PC-3 (cell line): ENCODE results near the gene AFG1L. TPM values are rescaled to one million over a fixed set of nuclear protein-coding genes. Genes with fewer than 3 reads are reported as not detected.

Experiments used
- ATAC-seq: fragments of 200-7000 bp; cut with Tn5 transposase; 2 replicates; pipeline ENCODE4 v1.9.1; 2020; ENCODE audit warnings: mild to moderate bottlenecking, moderate library complexity
- BruUV-seq: library from RNA; stranded (reverse); fragments of 400-500 nt; replicated peaks from 2 replicates; lab custom pipeline; 2021; lab: Mats Ljungman, UMichigan
- CTCF ChIA-PET: fragments of 300-600 bp; sonication (Branson Sonifier 250); formaldehyde crosslinking; loops from one replicate; lab custom pipeline; 2022; ENCODE audit warnings: antibody characterized with exemption; lab: Charles Lee
- POLR2A ChIA-PET: fragments of 300-600 bp; sonication (Branson Sonifier 250); formaldehyde crosslinking; loops from one replicate; lab custom pipeline; 2022; ENCODE audit warnings: antibody characterized with exemption; ENCODE audit not compliant: unreplicated experiment; lab: Charles Lee
- DNase-seq: peaks from one replicate; pipeline ENCODE4 v3.0.0-alpha.2; 2015
- H2AFZ ChIP-seq: fragments of 300-600 bp; sonication (generic); 2 replicates; pipeline ENCODE4 v1.6.0; 2016; ENCODE audit warnings: antibody characterized with exemption, low read length
- H3F3A ChIP-seq: fragments of 300-600 bp; sonication (generic); one replicate; pipeline ENCODE4 v1.6.0; 2017; ENCODE audit warnings: antibody characterized with exemption, low read length, control low read depth, mild to moderate bottlenecking; ENCODE audit not compliant: unreplicated experiment
- H3K27ac ChIP-seq: fragments of 300-600 bp; sonication (generic); 2 replicates; pipeline ENCODE4 v1.5.1; 2016; ENCODE audit warnings: mild to moderate bottlenecking, low read length
- H3K27me3 ChIP-seq: fragments of 300-600 bp; sonication (generic); 2 replicates; pipeline ENCODE4 v1.6.1; 2016; ENCODE audit warnings: low read length, mixed read lengths
- H3K36me3 ChIP-seq: fragments of 300-600 bp; sonication (generic); 2 replicates; pipeline ENCODE4 v1.6.1; 2016; ENCODE audit warnings: low read depth, mixed run types, low read length, mixed read lengths
- H3K4me1 ChIP-seq: fragments of 300-600 bp; sonication (generic); 2 replicates; pipeline ENCODE4 v1.5.1; 2016; ENCODE audit warnings: low read length; ENCODE audit not compliant: insufficient read depth
- H3K4me2 ChIP-seq: fragments of 300-600 bp; sonication (generic); 2 replicates; pipeline ENCODE4 v1.6.0; 2016; ENCODE audit warnings: low read length
- H3K4me3 ChIP-seq: fragments of 300-600 bp; sonication (generic); 2 replicates; pipeline ENCODE4 v1.5.1; 2016; ENCODE audit warnings: mild to moderate bottlenecking, low read length, mixed read lengths
- H3K79me2 ChIP-seq: fragments of 300-600 bp; sonication (generic); 2 replicates; pipeline ENCODE4 v1.6.1; 2017; ENCODE audit warnings: low read length, mixed read lengths
- H3K9ac ChIP-seq: fragments of 300-600 bp; sonication (generic); 2 replicates; pipeline ENCODE4 v1.6.0; 2016; ENCODE audit warnings: mild to moderate bottlenecking, low read length
- H3K9me2 ChIP-seq: fragments of 300-600 bp; sonication (generic); replicated peaks from 2 replicates; pipeline ENCODE4 v1.6.1; 2016; ENCODE audit warnings: mixed run types, low read length, mixed read lengths
- H3K9me3 ChIP-seq: fragments of 300-600 bp; sonication (generic); 2 replicates; pipeline ENCODE4 v1.6.1; 2016; ENCODE audit warnings: low read length, mixed read lengths
- H4K20me1 ChIP-seq: fragments of 300-600 bp; sonication (generic); 2 replicates; pipeline ENCODE4 v1.6.1; 2016; ENCODE audit warnings: low read length, mixed read lengths
- EZH2 ChIP-seq: fragments of 300-600 bp; sonication (generic); IDR thresholded peaks from one replicate; pipeline ENCODE4 v1.6.1; 2017; ENCODE audit warnings: antibody characterized with exemption, mild to moderate bottlenecking, low read length; ENCODE audit not compliant: unreplicated experiment
- EZH2phosphoT487 ChIP-seq: fragments of 300-600 bp; sonication (generic); IDR thresholded peaks from 2 replicates; pipeline ENCODE4 v1.6.1; 2018; ENCODE audit warnings: mild to moderate bottlenecking, antibody characterized with exemption, low read length, borderline replicate concordance
- intact Hi-C: fragments of 100-400 bp; cut with micrococcal nuclease; formaldehyde crosslinking; loops from 2 replicates; pipeline ENCODE4 v1.9.0; 2023
- total RNA-seq: library from RNA; depleted of rRNA; stranded (reverse); fragments of >200 nt; gene quantifications from 2 replicates; pipeline ENCODE4 v1.2.3, GENCODE V29; 2014
- TF ChIP-seq, protein P1 (sequence below): fragments of 300-600 bp; sonication (generic); conservative IDR thresholded peaks from 2 replicates; pipeline ENCODE4 v1.5.1; 2017; ENCODE audit warnings: antibody characterized with exemption, low read depth, mild to moderate bottlenecking, low read length

AFG1L gene
- total RNA-seq, 1 experiment from 2014 or later, result 3.6 TPM

DNA sequence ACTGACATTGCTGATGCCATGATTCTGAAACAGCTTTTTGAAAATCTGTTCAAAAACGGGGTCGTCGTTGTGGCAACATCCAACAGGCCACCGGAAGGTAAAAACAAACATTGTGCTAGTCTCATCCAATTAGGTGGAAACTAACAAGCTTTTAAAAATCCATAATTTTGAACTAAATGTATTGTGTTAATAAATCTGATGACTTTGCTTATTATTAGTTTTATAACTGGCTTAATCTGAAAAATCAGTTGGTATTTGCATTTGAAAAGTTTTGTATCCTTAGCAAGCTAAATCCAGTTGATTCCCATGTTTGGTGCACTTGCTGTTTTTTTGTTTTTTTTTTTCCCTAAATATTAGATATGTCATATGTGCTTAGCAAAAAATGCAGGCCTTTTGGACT lies 71.4 kb downstream of the AFG1L start:
- ATAC-seq (no peak), DNase-seq (no peak)
- intact Hi-C loops, result no loop called here
- Histone ChIP-seq H3K4me3 (no peak overlapping the region), H3K9me2 (no peaks in the 10 kb centered on the region), H3K36me3 (no peaks in the 10 kb centered on the region), H3K27ac (no peak overlapping the region), H3K79me2 (no peaks in the 10 kb centered on the region), H2AFZ (no peak overlapping the region), H3K9me3 (no peaks in the 10 kb centered on the region), H3K4me2 (no peak overlapping the region), H3K27me3 (no peaks in the 10 kb centered on the region), H3F3A (no peaks in the 10 kb centered on the region), H4K20me1 (no peaks in the 10 kb centered on the region), H3K9ac (no peak overlapping the region), H3K4me1 (no peaks in the 10 kb centered on the region)
- BruUV-seq, result no TSS peak
- TF ChIP-seq EZH2phosphoT487 (no peak), EZH2 (no peak)
- TF ChIP-seq, protein P1, sequence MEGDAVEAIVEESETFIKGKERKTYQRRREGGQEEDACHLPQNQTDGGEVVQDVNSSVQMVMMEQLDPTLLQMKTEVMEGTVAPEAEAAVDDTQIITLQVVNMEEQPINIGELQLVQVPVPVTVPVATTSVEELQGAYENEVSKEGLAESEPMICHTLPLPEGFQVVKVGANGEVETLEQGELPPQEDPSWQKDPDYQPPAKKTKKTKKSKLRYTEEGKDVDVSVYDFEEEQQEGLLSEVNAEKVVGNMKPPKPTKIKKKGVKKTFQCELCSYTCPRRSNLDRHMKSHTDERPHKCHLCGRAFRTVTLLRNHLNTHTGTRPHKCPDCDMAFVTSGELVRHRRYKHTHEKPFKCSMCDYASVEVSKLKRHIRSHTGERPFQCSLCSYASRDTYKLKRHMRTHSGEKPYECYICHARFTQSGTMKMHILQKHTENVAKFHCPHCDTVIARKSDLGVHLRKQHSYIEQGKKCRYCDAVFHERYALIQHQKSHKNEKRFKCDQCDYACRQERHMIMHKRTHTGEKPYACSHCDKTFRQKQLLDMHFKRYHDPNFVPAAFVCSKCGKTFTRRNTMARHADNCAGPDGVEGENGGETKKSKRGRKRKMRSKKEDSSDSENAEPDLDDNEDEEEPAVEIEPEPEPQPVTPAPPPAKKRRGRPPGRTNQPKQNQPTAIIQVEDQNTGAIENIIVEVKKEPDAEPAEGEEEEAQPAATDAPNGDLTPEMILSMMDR, result no peak
- CTCF ChIA-PET, result no interaction called here
- POLR2A ChIA-PET, result no interaction called here

DNA sequence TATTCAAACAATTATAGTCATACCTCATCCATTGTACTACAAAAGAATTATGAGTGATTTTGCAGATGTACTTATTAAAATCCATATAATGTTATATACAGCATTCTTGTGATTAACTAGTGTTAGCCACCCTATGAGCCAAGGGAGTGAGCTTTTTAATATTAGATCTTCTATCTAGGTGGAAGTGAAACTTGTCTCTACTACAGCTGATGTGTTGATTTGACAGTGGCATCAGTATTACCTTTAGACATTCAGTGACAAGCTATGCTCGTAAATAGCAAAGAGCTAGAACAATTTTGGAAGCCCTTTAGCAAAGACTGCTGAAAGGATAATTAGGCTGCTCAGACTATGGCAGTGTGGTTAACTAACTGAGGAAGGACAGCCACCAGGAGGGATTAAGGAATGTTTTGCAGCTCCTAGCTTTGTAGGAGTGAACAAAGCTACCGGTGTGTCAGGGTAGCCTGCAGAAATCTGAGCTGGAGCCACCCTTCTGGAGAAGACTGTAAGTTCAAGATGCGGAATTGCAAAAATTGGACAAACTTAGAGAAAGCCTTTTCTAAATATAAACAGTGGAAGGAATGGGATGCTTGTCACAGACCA lies 73.7 kb downstream of the AFG1L start:
- TF ChIP-seq EZH2, result no peak
- TF ChIP-seq, protein P1, result no peak
- no peak for TF ChIP-seq EZH2phosphoT487
- no peak overlapping the region for H3K4me3 ChIP-seq
- no peaks in the 10 kb centered on the region for H3K9me3 ChIP-seq
- POLR2A ChIA-PET, result no interaction called here
- intact Hi-C loops, result no loop called here
- H3F3A ChIP-seq, result no peaks in the 10 kb centered on the region
- no peaks in the 10 kb centered on the region for H4K20me1 ChIP-seq
- H3K27me3 ChIP-seq, result no peaks in the 10 kb centered on the region
- no peak for DNase-seq
- no peaks in the 10 kb centered on the region for H3K79me2 ChIP-seq
- no peak overlapping the region for H2AFZ ChIP-seq
- H3K36me3 ChIP-seq, result no peaks in the 10 kb centered on the region
- H3K9ac ChIP-seq, result no peak overlapping the region
- H3K4me1 ChIP-seq, result no peaks in the 10 kb centered on the region
- CTCF ChIA-PET, result no interaction called here
- ATAC-seq, result no peak
- no peak overlapping the region for H3K4me2 ChIP-seq
- no TSS peak for BruUV-seq
- no peak overlapping the region for H3K27ac ChIP-seq
- H3K9me2 ChIP-seq, result no peaks in the 10 kb centered on the region

DNA sequence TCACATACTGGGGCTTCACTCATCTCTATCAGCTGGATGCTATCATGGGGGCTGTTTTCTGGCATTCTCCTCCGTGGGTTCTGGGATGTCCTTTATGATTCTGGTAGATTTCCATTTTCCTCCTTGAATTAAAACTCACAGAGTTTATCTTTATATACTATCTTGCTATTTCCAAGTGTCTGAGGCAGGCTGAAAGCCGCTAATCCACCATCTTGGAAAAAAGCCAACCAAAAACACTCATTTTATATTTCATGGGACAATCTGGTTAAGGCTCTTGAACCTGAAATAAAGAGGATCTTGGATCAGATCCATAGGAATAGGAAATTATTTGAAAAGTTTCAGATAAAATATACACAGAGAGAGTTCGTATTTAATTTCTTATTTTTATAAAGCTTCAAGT lies 86.0 kb downstream of the AFG1L start:
- H3K9me2 ChIP-seq, result no peaks in the 10 kb centered on the region

More for the DNA sequence above, 86.0 kb downstream of the AFG1L start:
- no TSS peak for BruUV-seq
- Histone ChIP-seq H3K9ac (no peak overlapping the region), H3K4me3 (no peak overlapping the region), H3K9me3 (no peaks in the 10 kb centered on the region), H4K20me1 (no peaks in the 10 kb centered on the region), H3K4me2 (no peak overlapping the region), H3K36me3 (no peaks in the 10 kb centered on the region), H3K4me1 (no peaks in the 10 kb centered on the region), H3F3A (no peaks in the 10 kb centered on the region), H2AFZ (no peak overlapping the region), H3K27ac (no peak overlapping the region), H3K27me3 (no peaks in the 10 kb centered on the region), H3K79me2 (no peaks in the 10 kb centered on the region)
- DNase-seq, result no peak
- TF ChIP-seq EZH2, result no peak
- intact Hi-C loops, result no loop called here
- ChIA-PET CTCF (interaction anchor here (0.6 kb wide), 1 partner anchor 525 kb away, joined by 3 read pairs; no protein-coding TSS in a partner anchor), POLR2A (no interaction called here)
- ATAC-seq, result no peak
